Kidney (tissue), 14 donors: ENCODE data around the gene CD177. TPM values are rescaled to one million over a fixed set of nuclear protein-coding genes. Genes with fewer than 3 reads are reported as not detected.

Experiments used
- DNase-seq, 5 donors: peaks; one replicate each; pipeline ENCODE4 v3.0.0-alpha.2; 2013 to 2020
- FAIRE-seq: peaks from 2 replicates; lab custom pipeline; 2012; peaks lifted over from hg19 to GRCh38; lab: Jason Lieb, UNC
- H3K27ac ChIP-seq, 2 donors: one replicate each; pipeline ENCODE4 v1.7.0; 2013; ENCODE audit warnings: low read depth in 2 of 2, low read length in 2 of 2, inconsistent platforms in 1 of 2
- H3K27me3 ChIP-seq: one replicate; pipeline ENCODE4 v1.7.1; 2013; ENCODE audit warnings: low read length, inconsistent platforms; ENCODE audit not compliant: control insufficient read depth, insufficient read depth
- H3K36me3 ChIP-seq, 3 donors: one replicate each; pipeline versions ENCODE4 v1.7.0 to v1.7.1; 2013; ENCODE audit warnings: low read length in 3 of 3, control low read depth in 1 of 3, inconsistent platforms in 1 of 3; ENCODE audit not compliant: insufficient read depth in 3 of 3, control insufficient read depth in 2 of 3
- H3K4me1 ChIP-seq, 3 donors: one replicate each; pipeline versions ENCODE4 v1.7.0 to v1.7.1; 2013; ENCODE audit warnings: low read length in 3 of 3, inconsistent platforms in 1 of 3, low read depth in 1 of 3; ENCODE audit not compliant: control insufficient read depth in 2 of 3, insufficient read depth in 2 of 3
- H3K4me3 ChIP-seq, 3 donors: one replicate each; pipeline versions ENCODE4 v1.7.0 to v1.8.1; 2013; ENCODE audit warnings: low read length in 3 of 3, control low read depth in 1 of 3, inconsistent platforms in 1 of 3
- H3K9ac ChIP-seq, 3 donors: one replicate each; pipeline versions ENCODE4 v1.7.0 to v1.7.1; 2013; ENCODE audit warnings: low read length in 3 of 3, control low read depth in 1 of 3, inconsistent platforms in 1 of 3
- H3K9me3 ChIP-seq, 3 donors: one replicate each; pipeline versions ENCODE4 v1.7.0 to v1.7.1; 2013; ENCODE audit warnings: low read length in 3 of 3, control low read depth in 1 of 3, inconsistent platforms in 1 of 3; ENCODE audit not compliant: control insufficient read depth in 2 of 3, insufficient read depth in 1 of 3
- CTCF ChIP-seq: IDR thresholded peaks from 3 replicates; pipeline ENCODE4 v1.5.1; 2012; ENCODE audit warnings: mild to moderate bottlenecking, moderate library complexity, borderline replicate concordance; ENCODE audit not compliant: insufficient read depth; ENCODE audit errors: extremely low read depth
- intact Hi-C: fragments of 100-400 bp; cut with DNase I; formaldehyde crosslinking; loops from one replicate; pipeline ENCODE4 v1.11.1; 2022
- polyA plus RNA-seq: library from polyadenylated mRNA; stranded (reverse); fragments of 350-450 nt; fragmentation: Illumina TruSeq; extraction: RNeasy Lipid Tissue Mini Kit (QIAGEN cat#74804); gene quantifications from one replicate; pipeline ENCODE4 v1.2.3, GENCODE V29; 2014; ENCODE audit warnings: low read depth, low replicate concordance; ENCODE audit not compliant: insufficient read depth
- total RNA-seq: library from RNA; stranded (reverse); fragmentation: NEBNext Ultra II Directional; extraction: Animal tissue kit (Norgen Biotek cat#: 25700); gene quantifications from one replicate; pipeline ENCODE4 v1.2.1, GENCODE V29; 2021
- donor health status: control.
- donor health status: control.
- donor health status: control.
- donor health status: control.
- donor health status: control.
- donor health status: DM: yes; HTN: yes; CAD: no.
- donor health status: Normal renal cell carcinoma (clear cell type).

The CD177 gene
- total and polyA plus RNA-seq, 2 donors from 2014 or later = 0.17 to 0.66 TPM

GRCh38 chr19:43316591-43317319 is 36.7 kb upstream of the CD177 start:
- no peak for TF ChIP-seq CTCF
- H3K4me3 ChIP-seq = no peak overlapping the region
- DNase-seq = peak in 1 of 5 donors; percentile 9
- H3K9me3 ChIP-seq = no peaks in the 10 kb centered on the region
- H3K36me3 ChIP-seq = no peaks in the 10 kb centered on the region
- intact Hi-C loops = no loop called here
- H3K9ac ChIP-seq = no peak overlapping the region
- no peaks in the 10 kb centered on the region for H3K27me3 ChIP-seq
- no peak overlapping the region for H3K27ac ChIP-seq
- no peak for FAIRE-seq
- H3K4me1 ChIP-seq = no peaks in the 10 kb centered on the region

- no peaks in the 10 kb centered on the region for H3K9me3 ChIP-seq
- H3K27ac ChIP-seq = no peak overlapping the region
- FAIRE-seq (no peak), DNase-seq (no peak)
- H3K4me1 ChIP-seq = no peaks in the 10 kb centered on the region
- no peaks in the 10 kb centered on the region for H3K36me3 ChIP-seq
- no peak for TF ChIP-seq CTCF
- intact Hi-C loops = no loop called here
- no peak overlapping the region for H3K9ac ChIP-seq
- H3K27me3 ChIP-seq = no peaks in the 10 kb centered on the region
- no peak overlapping the region for H3K4me3 ChIP-seq
Measured at GRCh38 chr19:43318203-43318602, 35.3 kb upstream of the CD177 start.

- Histone ChIP-seq H3K27ac (no peak overlapping the region), H3K9me3 (no peaks in the 10 kb centered on the region), H3K9ac (no peak overlapping the region), H3K4me3 (no peak overlapping the region), H3K4me1 (no peaks in the 10 kb centered on the region), H3K27me3 (no peaks in the 10 kb centered on the region), H3K36me3 (no peaks in the 10 kb centered on the region)
- intact Hi-C loops = no loop called here
- FAIRE-seq (no peak), DNase-seq (peak in 1 of 5 donors; percentile 4)
- TF ChIP-seq CTCF = no peak
Measured at GRCh38 chr19:43318796-43319314, 34.6 kb upstream of the CD177 start.
